ENCODE measurements around the gene SIRT6.
"Not testable (repeated sequence)": the region's sequence is repeated elsewhere in the genome, so short reads cannot be mapped to it uniquely, and the experiment has no call there.

The SIRT6 gene

GRCh38 chr19:4182084-4182810 lies at the start of gene SIRT6, which contains the start of gene ANKRD24:
TSS of gene SIRT6 (minus strand) at chr19:4182563. CDS start at chr19:4182539, 24 bp downstream.
TSS of gene ANKRD24 (plus strand) at chr19:4182689. CDS start at chr19:4186426, 3,737 bp downstream.
- peak; percentile 91 to 93 for DNase-seq

DNA sequence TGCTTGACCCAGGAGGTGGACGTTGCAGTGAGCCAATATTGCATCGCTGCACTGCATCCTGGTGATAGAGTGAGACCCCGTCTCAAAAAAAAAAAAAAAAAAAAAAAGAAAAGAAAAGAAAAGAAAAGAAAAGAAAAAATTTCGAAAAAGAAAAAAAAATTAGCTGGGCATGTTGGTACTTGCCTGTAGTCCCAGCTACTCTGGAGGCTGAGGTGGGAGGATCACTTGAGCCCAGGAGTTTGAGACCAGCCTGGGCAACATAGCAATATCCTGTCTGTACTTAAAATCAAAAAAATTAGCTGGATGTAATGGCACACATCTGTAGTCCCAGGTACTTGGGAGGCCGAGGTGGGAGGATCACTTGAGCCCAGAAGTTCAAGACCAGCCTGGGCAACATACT lies 49.8 kb upstream of the SIRT6 start:
- DNase-seq = not testable (repeated sequence)

GRCh38 chr19:4231521-4231920 lies 49.2 kb upstream of the SIRT6 start:
- DNase-seq = not testable (repeated sequence)

GRCh38 chr19:4230237-4230636 lies 47.9 kb upstream of the SIRT6 start:
- DNase-seq = not testable (repeated sequence)

GRCh38 chr19:4229179-4229931 lies 47.0 kb upstream of the SIRT6 start, which contains the start of gene EBI3:
TSS of gene EBI3 (plus strand) at chr19:4229523. CDS start at chr19:4229551, 28 bp downstream.
- DNase-seq = no peak

GRCh38 chr19:4228765-4229178 lies 46.4 kb upstream of the SIRT6 start:
- no peak for DNase-seq

- DNase-seq = no peak
These were observed 45.4 kb upstream of the SIRT6 start for GRCh38 chr19:4227771-4228170.

DNA sequence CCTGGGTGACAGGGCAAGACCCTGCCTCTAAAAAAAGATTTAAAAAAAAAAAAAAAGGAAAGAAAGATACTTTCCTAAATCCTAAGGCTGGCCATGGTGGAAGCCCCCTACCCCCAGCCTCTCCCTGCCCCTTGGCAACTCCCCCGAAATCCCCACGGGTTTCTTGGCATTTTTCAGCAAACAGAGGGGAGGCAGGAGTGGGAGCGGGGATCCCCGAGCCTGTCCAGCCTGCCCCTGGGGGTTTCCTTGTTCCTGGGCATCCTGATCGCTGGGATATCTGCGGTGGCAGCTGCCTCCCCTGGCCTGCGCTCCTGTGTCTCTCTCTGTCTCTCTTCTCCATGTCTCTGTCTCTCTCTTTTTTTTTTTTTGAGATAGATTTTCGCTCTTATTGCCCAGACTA lies 43.5 kb upstream of the SIRT6 start:
- DNase-seq = no peak

DNA sequence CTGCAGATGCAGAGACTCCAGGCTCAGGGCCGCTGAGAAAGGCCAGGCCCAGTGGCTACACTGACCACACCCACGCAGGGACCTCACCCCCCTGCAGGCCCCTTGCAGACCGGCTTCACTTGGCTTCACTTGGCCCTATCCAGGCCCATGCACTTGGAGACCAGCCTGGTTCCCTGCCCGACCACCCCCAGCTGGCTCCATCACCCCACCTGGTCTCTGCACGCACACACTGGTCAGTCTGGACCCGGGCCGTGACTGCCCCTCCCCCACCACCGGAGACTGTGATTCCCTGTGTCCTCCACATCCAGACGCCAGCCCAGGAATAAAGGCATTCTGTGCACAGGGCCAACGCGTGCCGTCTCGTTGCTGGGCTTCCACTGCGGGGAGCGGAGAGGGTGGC lies 42.1 kb upstream of the SIRT6 start:
- DNase-seq = no peak

GRCh38 chr19:4220188-4220587 lies 37.8 kb upstream of the SIRT6 start:
- no peak for DNase-seq

GRCh38 chr19:4218523-4218922 lies 36.2 kb upstream of the SIRT6 start:
- DNase-seq = not testable (repeated sequence)

DNA sequence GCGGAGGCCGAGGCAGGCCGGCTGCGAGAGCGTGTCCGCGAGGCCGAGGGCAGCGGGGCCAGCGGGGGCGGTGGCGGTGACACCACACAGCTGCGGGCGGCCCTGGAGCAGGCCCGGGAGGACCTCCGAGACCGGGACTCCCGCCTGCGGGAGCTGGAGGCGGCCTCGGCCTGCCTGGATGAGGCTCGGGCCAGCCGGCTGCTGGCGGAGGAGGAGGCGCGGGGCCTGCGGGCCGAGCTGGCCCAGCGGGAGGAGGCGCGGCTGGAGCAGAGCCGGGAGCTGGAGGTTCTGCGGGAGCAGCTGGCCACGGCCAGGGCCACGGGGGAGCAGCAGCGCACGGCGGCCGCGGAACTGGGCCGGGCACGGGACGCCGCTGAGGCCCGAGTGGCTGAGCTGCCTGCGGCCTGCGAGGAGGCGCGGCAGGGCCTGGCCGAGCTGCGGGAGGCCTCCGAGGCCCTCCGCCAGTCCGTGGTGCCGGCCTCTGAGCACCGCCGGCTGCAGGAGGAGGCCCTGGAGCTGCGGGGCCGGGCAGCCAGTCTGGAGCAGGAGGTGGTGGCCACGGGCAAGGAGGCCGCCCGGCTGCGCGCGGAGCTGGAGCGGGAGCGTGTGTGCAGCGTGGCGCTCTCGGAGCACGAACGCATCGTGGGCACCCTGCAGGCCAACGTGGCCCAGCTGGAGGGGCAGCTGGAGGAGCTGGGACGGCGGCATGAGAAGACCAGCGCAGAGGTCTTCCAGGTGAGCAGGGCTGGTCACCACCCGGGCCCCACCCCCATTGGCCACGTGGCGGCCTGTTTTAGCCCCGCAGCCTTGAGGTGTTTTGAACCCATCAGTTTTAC lies 35.3 kb upstream of the SIRT6 start:
- DNase-seq = no peak

DNA sequence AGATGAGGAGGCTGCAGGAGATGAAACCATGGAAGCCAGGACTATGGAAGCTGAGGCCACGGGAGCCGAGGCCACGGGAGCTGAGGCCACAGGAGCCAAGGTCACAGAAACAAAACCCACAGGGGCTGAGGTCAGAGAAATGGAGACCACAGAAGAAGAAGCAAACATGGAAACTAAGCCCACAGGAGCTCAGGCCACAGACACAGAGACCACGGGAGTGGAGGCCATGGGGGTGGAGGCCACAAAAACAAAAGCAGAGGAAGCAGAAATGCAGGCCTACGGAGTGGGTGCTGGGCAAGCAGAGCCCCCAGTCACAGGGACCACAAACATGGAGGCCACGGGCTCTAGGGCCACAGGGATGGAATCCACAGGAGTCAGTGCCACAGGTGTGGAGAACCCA lies 34.5 kb upstream of the SIRT6 start:
- no peak for DNase-seq

DNA sequence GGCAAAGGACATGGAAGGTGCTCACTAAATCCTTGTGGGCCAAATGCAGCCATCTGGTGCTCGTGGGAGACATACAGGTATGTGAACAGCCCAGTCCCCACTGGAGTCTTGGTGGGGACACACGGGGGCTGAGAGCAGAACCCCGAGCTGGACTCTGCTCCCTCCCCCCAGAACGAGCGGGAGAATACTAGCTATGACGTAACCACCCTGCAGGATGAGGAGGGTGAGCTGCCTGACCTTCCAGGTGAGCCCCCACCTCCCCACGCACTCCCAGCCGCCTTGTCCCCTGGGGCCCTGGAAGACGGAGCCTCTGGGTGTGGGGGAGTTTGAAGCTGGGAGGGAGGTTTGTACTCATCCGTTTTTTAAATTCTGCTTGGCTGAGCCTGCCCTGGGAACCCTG lies 33.4 kb upstream of the SIRT6 start:
- no peak for DNase-seq

DNA sequence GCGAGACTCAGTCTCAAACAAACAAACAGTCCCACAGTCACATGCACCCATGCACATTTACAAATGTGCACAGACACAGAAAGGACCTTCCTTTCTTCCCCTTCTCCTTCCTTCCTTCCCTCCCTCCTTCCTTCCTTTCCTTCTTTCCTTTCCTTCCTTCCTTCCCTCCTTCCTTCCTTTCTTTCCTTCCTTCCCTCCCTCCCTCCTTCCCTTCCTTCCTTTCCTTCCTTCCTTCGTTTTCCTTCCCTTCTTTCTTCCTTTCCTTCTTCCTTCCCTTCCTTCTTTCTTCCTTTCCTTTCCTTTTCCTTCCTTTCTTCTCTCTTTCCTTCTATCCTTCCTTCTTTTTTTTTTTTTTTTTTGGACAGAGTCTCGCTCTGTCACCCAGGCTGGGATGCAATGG lies 30.8 kb upstream of the SIRT6 start:
- DNase-seq = no peak

GRCh38 chr19:4210166-4210731 lies 27.9 kb upstream of the SIRT6 start:
- no peak for DNase-seq

DNA sequence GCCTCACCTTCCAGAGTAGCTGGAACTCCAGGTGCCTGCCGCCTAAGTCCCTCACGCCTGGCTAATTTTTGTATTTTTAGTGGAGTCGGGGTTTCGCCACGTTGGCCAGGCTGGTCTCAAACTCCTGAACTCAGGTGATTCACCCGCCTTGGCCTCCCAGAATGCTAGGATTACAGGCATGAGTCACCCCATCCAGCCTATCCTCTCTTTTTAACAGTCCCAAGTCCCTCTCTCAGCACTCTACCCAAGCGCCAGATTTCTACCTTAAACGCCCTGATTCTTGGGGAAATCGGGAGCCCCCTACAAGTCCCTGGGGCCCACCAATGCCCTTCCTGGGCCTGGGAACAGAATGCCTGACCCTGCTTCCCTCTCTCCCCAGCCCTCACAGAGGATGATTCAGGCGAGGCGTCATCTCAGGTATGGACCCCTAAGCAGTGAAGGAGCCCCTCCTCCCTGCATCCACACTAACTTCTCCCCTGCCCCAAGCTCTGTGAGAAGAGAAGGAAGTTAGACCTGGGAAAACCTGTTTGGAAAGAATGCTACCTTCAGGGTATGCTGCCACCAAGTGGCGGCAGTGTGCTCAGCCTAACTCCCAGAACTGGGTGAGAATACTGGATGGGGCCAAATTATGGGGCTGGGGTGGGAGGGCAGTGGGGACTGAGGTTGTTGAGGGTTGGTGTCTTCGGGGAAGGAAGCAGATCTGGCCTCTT lies 26.2 kb upstream of the SIRT6 start:
- DNase-seq = peak in 1 of 2 experiments; percentile 53

DNA sequence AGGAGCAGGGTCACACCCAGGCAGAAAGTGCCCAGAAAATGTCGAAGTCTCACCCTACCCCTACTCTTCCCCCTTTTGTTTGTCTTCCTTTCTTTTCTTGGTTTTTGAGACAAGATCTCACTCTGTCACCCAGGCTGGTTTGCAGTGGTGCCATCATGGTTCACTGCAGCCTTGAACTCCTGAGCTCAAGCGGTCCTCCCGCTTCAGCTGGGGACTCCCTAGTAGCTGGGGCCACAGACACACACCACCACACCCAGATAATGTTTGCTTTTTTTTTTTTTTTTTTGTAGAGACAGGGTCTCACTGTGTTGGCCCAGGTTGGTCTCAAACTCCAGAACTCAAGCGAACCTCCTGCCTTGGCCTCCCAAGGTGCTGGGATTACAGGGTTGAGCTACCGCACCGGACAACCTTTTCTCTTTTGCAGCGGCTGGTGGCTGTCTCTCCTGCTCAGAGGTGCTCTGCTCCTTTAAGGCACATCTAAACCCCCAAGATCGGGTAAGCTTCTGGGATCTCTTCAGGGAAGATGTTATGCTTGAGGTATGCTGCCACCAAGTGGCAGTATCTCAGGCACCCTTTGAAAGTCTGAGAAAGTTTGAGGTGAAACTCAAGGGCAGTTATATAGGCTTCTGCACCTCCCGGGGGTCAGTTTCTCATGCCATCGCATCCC lies 24.6 kb upstream of the SIRT6 start:
- DNase-seq = no peak

DNA sequence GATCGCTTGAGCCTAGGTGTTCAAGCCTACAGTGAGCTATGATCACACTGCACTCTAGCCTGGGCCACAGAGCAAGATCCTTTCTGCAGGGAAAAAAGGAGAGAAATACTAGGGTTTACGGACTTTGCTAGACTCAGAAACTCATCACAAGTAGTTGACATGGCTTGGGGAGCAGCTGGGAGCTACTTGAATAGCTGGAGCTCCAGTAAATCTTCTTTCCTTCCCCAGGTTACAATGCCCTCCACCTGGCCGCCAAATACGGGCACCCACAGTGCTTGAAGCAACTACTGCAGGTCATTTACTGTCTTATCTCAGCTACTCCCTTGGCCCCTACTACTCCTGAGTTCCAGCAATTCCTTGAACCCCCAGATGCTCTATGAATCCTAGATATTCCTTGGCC lies 19.4 kb upstream of the SIRT6 start:
- no peak for DNase-seq

DNA sequence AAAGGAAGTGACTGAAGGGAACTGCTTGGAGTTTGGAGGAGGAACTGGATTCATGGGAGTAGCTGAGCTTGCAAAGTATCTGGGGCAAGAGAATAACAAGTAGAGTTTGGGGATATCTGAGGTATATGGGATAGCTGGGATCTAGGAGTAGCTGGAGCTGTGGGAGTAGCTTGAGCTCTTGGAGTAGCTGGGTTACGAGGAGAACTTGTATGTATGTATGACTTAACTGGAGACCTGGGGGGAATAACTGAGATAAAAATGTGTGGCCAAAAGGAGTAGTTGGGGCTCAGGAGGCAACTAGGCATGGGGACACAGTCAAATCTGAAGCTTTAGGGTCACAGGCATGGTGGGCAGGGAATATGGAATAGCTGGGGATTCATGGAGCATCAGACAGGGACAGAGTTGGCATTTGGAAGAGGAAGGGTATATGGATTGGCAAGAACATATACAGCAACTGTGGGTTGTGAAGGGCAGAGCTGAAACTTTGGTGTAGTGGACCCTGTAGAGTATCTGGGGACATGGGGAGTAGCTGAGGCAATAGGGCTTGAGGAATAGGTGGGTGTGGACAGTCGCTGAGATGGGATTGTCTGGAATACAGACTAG lies 18.7 kb upstream of the SIRT6 start:
- no peak for DNase-seq

GRCh38 chr19:4199699-4200293 lies 17.4 kb upstream of the SIRT6 start:
- peak in 1 of 2 experiments; percentile 17 for DNase-seq

All from SHP77 (cell line).